AG09309 (cell line): ENCODE measurements around the gene GPATCH1.
A peak's percentile ranks its signal among the peaks of the same experiment; 100 is the strongest.

ENCODE experiments used
- DNase-seq: peaks from one replicate; pipeline ENCODE4 v3.0.0-alpha.2; 2010; ENCODE audit warnings: low read depth
- H3K4me3 ChIP-seq: 2 replicates; pipeline ENCODE4 v1.5.1; 2011; ENCODE audit warnings: mild to moderate bottlenecking, low read depth, low read length, moderate library complexity; ENCODE audit not compliant: control insufficient read depth
- TF ChIP-seq, protein P1 (sequence below): IDR thresholded peaks from 2 replicates; pipeline ENCODE4 v1.5.1; 2011; ENCODE audit warnings: mild to moderate bottlenecking, low read depth, low read length, inconsistent platforms; ENCODE audit not compliant: insufficient read depth, control insufficient read depth; ENCODE audit errors: missing control alignments

The GPATCH1 gene

DNA sequence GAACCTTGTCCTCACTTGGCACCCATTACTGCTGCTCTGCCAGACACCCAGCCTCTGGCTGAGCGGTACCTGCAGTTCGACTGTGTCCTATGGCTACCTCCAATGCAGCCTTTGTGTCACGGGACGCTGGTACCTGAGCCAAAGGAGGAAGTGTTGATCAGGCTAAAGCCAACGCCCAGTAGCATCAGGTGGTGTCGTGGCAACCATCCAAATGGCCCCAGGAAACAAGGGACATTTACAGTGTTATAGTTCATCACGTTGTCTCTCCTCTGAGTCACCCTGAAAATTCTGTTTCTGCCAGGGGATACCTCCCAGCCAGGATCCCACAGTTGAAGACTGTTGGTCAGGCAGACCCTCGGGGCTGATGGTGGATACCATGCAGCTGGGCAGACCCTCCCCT, 26.4 kb upstream of the GPATCH1 start:
- no peak overlapping the region for H3K4me3 ChIP-seq

DNA sequence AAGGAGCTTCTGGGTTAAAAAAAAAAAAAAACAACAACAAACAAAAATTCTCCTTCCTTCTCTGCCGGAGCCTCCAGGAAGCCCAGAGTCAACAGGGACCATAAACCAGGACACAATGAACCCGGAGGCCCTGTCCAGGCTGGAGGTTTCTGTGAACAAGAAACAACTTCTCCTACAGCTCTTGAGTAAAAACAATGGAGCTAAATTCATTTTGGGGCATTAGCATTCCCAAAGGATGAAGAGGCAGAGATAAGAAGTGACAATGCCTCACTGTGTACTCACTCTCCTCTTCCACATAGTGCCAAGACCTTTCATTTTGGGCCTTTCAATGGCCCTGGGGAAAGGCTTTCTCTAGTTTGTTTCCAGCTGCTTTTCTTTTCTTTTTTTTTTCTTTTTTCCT, 25.3 kb upstream of the GPATCH1 start:
- no peak overlapping the region for H3K4me3 ChIP-seq
- DNase-seq, result no peak
- TF ChIP-seq, protein P1, sequence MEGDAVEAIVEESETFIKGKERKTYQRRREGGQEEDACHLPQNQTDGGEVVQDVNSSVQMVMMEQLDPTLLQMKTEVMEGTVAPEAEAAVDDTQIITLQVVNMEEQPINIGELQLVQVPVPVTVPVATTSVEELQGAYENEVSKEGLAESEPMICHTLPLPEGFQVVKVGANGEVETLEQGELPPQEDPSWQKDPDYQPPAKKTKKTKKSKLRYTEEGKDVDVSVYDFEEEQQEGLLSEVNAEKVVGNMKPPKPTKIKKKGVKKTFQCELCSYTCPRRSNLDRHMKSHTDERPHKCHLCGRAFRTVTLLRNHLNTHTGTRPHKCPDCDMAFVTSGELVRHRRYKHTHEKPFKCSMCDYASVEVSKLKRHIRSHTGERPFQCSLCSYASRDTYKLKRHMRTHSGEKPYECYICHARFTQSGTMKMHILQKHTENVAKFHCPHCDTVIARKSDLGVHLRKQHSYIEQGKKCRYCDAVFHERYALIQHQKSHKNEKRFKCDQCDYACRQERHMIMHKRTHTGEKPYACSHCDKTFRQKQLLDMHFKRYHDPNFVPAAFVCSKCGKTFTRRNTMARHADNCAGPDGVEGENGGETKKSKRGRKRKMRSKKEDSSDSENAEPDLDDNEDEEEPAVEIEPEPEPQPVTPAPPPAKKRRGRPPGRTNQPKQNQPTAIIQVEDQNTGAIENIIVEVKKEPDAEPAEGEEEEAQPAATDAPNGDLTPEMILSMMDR, result no peak

More for the DNA sequence above, 26.4 kb upstream of the GPATCH1 start:
- TF ChIP-seq, protein P1, result no peak
- no peak for DNase-seq

DNA sequence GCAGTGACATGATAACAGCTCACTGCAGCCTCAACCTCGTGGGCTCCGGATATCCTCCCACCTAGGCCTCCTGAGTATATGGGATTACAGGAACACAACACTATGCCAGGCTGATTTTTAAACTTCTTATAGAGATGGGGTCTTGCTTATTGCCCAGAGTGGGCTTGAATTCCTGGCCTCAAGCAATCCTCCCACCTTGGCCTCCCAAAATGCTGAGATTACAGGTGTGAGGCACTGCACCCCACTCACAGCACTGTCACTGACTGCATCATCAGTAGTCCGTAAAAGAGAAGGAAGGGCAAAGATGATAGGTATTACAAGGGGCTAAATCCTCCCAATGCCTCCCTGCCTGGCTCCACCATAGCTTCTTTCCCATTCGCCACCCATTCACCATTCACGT, 20.4 kb upstream of the GPATCH1 start:
- no peak overlapping the region for H3K4me3 ChIP-seq
- TF ChIP-seq, protein P1, result no peak
- no peak for DNase-seq

DNA sequence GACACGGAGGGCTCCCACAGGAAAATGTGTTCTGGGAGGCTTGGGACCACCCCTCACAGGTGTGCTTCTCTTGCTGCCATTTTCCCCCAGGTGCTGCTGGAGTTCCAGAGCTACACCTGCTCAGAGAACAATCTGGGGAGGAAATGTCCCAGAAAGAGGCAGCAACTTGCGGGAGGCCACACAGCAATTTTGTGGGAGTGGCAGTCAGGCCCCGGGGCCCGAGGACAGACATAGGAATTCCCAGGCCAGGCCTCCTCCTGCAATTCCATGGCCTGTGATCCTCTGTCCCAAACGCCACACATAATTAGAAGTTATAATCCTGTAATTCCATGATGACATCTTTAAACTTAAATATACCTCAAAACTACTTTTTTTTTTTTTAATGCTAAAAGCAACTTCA, 18.1 kb upstream of the GPATCH1 start:
- TF ChIP-seq, protein P1, result no peak
- no peak overlapping the region for H3K4me3 ChIP-seq
- DNase-seq, result no peak

DNA sequence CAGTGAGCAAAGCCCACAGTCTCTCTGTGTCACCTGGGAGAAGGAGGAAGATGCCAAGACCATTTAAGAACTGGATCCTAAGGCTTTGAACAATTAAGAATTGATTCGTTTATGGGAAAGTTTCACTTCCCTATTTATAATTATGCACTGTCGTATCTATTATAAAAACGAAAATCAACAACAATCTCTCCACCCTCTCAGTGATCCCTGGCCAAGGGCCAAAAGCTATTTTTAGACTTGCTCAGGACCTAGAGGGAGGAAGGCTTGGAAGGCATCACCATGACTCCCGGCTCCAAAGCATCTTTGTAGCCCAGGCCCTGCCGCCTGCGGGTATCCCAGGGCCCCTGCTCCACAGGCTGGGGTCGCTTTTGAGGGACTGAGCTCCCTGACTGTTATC, 17.6 kb upstream of the GPATCH1 start:
- no peak overlapping the region for H3K4me3 ChIP-seq
- DNase-seq, result no peak
- TF ChIP-seq, protein P1, result no peak

DNA sequence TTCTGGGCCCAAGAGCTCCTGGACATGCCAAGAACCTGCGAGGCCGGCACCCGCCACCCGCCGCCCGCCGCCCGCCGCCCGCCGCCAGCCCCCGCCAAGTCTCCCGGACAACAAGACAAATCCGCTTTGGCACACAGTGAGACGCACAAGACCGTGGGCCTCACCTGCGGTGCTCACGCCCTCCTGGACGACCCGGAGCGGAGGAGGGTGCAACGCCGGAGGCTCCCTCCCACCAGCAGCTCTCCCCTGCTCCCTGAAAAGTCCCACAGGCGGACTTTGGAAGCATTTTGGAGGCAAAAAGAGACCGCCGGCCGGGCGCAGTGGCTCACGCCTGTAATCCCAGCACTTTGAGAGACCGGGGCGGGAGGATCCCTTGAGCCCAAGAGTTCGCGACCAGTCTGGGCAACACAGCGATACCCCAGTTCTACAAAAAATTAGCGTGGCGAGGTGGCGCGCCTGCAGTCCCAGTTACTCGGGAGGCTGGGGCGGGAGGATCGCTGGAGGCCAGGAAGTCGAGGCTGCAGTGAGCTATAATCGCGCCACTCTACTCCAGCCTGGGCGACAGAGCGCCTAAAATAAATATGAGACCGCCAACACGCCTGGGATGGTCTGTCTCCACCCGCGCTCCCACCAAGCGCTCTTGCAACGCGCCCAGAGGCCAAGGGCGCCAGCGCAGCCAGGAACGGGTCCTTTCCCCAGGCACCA, 17.1 kb upstream of the GPATCH1 start:
- peak overlapping the region; percentile 48 for H3K4me3 ChIP-seq
- DNase-seq, result no peak
- TF ChIP-seq, protein P1, result no peak

DNA sequence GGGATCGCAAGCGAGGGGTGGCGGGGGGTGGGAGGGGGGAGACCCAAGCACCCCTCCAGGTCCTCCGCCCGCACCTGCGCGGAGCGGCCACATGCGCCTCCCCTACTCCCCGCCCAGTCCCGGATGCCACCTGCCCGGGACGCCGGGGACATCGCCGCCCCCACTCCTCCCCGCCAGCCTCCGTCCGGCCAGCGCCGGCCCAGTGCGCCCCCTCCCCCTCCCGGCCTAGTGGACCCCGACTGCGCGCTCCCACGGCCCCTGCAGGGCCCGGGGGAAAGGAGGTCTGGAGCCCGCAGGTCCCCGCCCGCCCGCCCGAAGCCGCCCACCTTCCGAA, 16.6 kb upstream of the GPATCH1 start:
- peak overlapping the region; percentile 48 for H3K4me3 ChIP-seq
- no peak for DNase-seq
- TF ChIP-seq, protein P1, result no peak
